PC-3 (cell line): ENCODE results near the gene KIF1B.

Source experiments
- CTCF ChIP-seq: fragments of 300-600 bp; sonication (generic); conservative IDR thresholded peaks from 2 replicates; pipeline ENCODE4 v1.5.1; 2017; ENCODE audit warnings: antibody characterized with exemption, low read depth, mild to moderate bottlenecking, low read length
- EZH2 ChIP-seq: fragments of 300-600 bp; sonication (generic); IDR thresholded peaks from one replicate; pipeline ENCODE4 v1.6.1; 2017; ENCODE audit warnings: antibody characterized with exemption, mild to moderate bottlenecking, low read length; ENCODE audit not compliant: unreplicated experiment

- TF ChIP-seq CTCF (no peak), EZH2 (no peak)
Observed at GRCh38 chr1:10398278-10398733, 187.9 kb downstream of the KIF1B start.
